ENCODE data around the gene KCNN2.

The KCNN2 gene

DNA sequence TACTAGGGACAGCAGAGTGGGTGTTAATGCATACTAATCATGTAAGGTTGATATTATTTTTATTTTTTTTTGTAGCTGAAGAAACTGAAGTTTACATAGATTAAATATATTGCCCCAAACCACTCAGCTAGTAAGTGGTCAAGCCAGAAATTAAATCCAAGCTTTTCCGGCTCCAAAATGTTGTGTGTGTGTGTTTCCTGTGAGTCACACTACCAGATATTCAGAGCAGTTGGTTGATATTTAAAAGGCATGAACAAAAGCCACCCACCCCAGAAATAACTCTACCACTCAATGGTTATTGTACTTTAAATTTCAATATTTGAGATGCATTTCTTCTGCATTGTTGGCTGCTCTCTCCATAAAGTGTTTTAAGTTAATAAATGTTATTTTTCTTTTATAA lies 29.5 kb downstream of the KCNN2 start:
- no peak overlapping the region for H3K4me3 ChIP-seq (ENCODE audit: extremely low read depth, insufficient read depth, low read length, poor library complexity, severe bottlenecking)
- H3K36me3 ChIP-seq (ENCODE audit: control insufficient read depth, insufficient read depth, low read length) = no peaks in the 10 kb centered on the region
- H3K4me1 ChIP-seq (ENCODE audit: control insufficient read depth, insufficient read depth, low read length, poor library complexity, severe bottlenecking) = no peaks in the 10 kb centered on the region
- no peak overlapping the region for H3K27ac ChIP-seq (ENCODE audit: low read depth, low read length, severe bottlenecking)
- no CpG with 5 or more reads among the region's 1 CpG for WGBS, 2 experiments (ENCODE audit: insufficient coverage in 2 of 2)
- no peaks in the 10 kb centered on the region for H3K9me3 ChIP-seq (ENCODE audit: control insufficient read depth, low read length)

GRCh38 chr5:114393159-114393558 lies 31.3 kb downstream of the KCNN2 start:
- H3K9me3 ChIP-seq (ENCODE audit: control insufficient read depth, low read length) = no peaks in the 10 kb centered on the region
- H3K4me1 ChIP-seq (ENCODE audit: control insufficient read depth, insufficient read depth, low read length, poor library complexity, severe bottlenecking) = no peaks in the 10 kb centered on the region
- no peaks in the 10 kb centered on the region for H3K36me3 ChIP-seq (ENCODE audit: control insufficient read depth, insufficient read depth, low read length)
- no peak overlapping the region for H3K27ac ChIP-seq (ENCODE audit: low read depth, low read length, severe bottlenecking)
- H3K4me3 ChIP-seq (ENCODE audit: extremely low read depth, insufficient read depth, low read length, poor library complexity, severe bottlenecking) = no peak overlapping the region
- WGBS, 2 experiments (ENCODE audit: insufficient coverage in 2 of 2) = no CpG with 5 or more reads among the region's 1 CpG

DNA sequence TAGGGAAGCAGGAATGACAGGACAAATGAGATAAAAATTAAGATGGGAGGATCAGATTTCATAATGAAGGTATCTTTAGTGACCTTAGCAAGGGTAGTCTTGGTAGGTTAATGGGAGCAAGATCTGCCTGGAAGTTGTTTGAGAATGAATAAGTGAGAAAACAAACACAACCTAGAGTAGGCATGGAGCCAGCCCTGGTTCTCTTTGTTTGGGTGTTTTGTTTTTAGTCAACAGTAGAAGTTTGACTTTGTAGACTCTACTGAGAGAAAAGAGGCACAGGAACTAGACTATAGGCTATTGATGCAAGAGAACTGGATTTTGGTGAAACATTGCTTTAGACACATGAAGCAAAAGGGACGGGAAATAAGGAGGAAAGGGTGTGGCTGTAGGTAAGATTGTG lies 40.3 kb downstream of the KCNN2 start:
- H3K27ac ChIP-seq (ENCODE audit: low read depth, low read length, severe bottlenecking) = no peak overlapping the region
- WGBS, 2 experiments (ENCODE audit: insufficient coverage in 2 of 2) = 84 to 94% methylated on average over 1 of the region's 1 CpG
- no peak overlapping the region for H3K4me3 ChIP-seq (ENCODE audit: extremely low read depth, insufficient read depth, low read length, poor library complexity, severe bottlenecking)
- H3K36me3 ChIP-seq (ENCODE audit: control insufficient read depth, insufficient read depth, low read length) = no peaks in the 10 kb centered on the region
- no peaks in the 10 kb centered on the region for H3K9me3 ChIP-seq (ENCODE audit: control insufficient read depth, low read length)
- H3K4me1 ChIP-seq (ENCODE audit: control insufficient read depth, insufficient read depth, low read length, poor library complexity, severe bottlenecking) = peaks cover 3% of the 10 kb centered on the region

DNA sequence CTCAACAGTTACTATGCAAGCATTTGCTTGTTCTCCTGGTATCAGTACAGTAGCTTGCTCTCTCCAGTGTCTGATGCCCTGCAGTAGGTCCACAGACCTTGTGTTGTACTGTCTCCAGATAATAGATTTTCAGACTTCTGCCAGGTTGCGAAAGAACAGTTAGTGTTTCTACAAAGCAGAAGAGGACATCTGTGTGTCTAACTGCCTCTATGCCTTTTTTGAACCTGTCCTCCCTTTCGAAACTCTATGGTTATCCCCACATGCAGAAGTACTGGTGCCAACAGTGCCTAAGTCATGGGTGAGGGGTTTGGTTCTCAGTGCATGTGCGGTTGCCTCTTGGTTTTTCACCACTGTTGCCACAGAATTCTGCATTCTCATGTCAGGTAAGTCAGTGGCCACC lies 45.9 kb downstream of the KCNN2 start:
- Histone ChIP-seq H3K9me3 (ENCODE audit: control insufficient read depth, low read length) (no peaks in the 10 kb centered on the region), H3K4me3 (ENCODE audit: extremely low read depth, insufficient read depth, low read length, poor library complexity, severe bottlenecking) (no peak overlapping the region), H3K4me1 (ENCODE audit: control insufficient read depth, insufficient read depth, low read length, poor library complexity, severe bottlenecking) (peaks cover 3% of the 10 kb centered on the region), H3K36me3 (ENCODE audit: control insufficient read depth, insufficient read depth, low read length) (no peaks in the 10 kb centered on the region), H3K27ac (ENCODE audit: low read depth, low read length, severe bottlenecking) (no peak overlapping the region)
- 20 to 81% methylated on average over 1 to 3 of the region's 3 CpGs for WGBS, 2 experiments (ENCODE audit: insufficient coverage in 2 of 2)

- H3K36me3 ChIP-seq (ENCODE audit: control insufficient read depth, insufficient read depth, low read length) = no peaks in the 10 kb centered on the region
These were observed 47.0 kb downstream of the KCNN2 start for GRCh38 chr5:114408847-114409246.

GRCh38 chr5:114411380-114411931 lies 49.6 kb downstream of the KCNN2 start:
- Histone ChIP-seq H3K27ac (ENCODE audit: low read depth, low read length, severe bottlenecking) (no peak overlapping the region), H3K36me3 (ENCODE audit: control insufficient read depth, insufficient read depth, low read length) (no peaks in the 10 kb centered on the region)
- 70 to 100% methylated on average over 1 to 2 of the region's 3 CpGs for WGBS, 2 experiments (ENCODE audit: insufficient coverage in 2 of 2)

More at GRCh38 chr5:114408847-114409246, 47.0 kb downstream of the KCNN2 start:
- WGBS, 2 experiments (ENCODE audit: insufficient coverage in 2 of 2) = 88 to 100% methylated on average over 1 of the region's 3 CpGs
- Histone ChIP-seq H3K9me3 (ENCODE audit: control insufficient read depth, low read length) (no peaks in the 10 kb centered on the region), H3K27ac (ENCODE audit: low read depth, low read length, severe bottlenecking) (no peak overlapping the region), H3K4me3 (ENCODE audit: extremely low read depth, insufficient read depth, low read length, poor library complexity, severe bottlenecking) (no peak overlapping the region), H3K4me1 (ENCODE audit: control insufficient read depth, insufficient read depth, low read length, poor library complexity, severe bottlenecking) (no peaks in the 10 kb centered on the region)

DNA sequence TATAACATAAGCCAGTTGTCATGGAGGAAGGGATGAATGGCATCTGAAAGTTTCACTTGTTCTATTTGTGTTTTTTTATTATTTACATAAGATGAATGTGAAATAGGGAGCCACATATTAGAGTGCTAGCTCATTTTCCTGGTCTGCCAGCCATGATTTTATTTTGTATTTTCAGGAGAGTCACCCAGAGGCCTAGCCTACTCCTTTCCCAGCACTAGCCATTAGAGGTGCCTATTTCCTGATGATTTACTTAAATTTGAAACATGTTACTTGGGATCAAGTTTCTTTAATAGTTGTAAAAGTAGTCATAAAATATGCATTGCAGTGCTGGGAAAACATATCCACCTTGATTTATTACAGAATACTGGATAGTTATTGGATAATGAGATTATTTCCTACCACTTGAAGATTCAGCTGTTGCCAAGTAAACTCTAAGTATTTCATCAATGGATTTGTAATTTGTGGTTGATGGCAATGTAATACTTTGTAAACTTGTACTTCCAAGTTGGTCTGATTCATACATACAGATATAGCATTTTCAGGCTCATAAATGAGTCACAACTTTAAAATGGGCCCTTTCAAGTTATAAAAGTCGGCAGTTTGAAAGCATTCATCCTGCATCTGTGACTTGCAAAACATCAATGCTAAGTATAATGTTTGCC lies 50.8 kb downstream of the KCNN2 start:
- Histone ChIP-seq H3K36me3 (ENCODE audit: control insufficient read depth, insufficient read depth, low read length) (no peaks in the 10 kb centered on the region), H3K4me1 (ENCODE audit: control insufficient read depth, insufficient read depth, low read length, poor library complexity, severe bottlenecking) (no peaks in the 10 kb centered on the region), H3K9me3 (ENCODE audit: control insufficient read depth, low read length) (no peaks in the 10 kb centered on the region), H3K4me3 (ENCODE audit: extremely low read depth, insufficient read depth, low read length, poor library complexity, severe bottlenecking) (no peak overlapping the region), H3K27ac (ENCODE audit: low read depth, low read length, severe bottlenecking) (no peak overlapping the region)
- WGBS, 2 experiments (ENCODE audit: insufficient coverage in 2 of 2) = no CpG with 5 or more reads among the region's 1 CpG

More at GRCh38 chr5:114411380-114411931, 49.6 kb downstream of the KCNN2 start:
- Histone ChIP-seq H3K9me3 (ENCODE audit: control insufficient read depth, low read length) (no peaks in the 10 kb centered on the region), H3K4me1 (ENCODE audit: control insufficient read depth, insufficient read depth, low read length, poor library complexity, severe bottlenecking) (no peaks in the 10 kb centered on the region), H3K4me3 (ENCODE audit: extremely low read depth, insufficient read depth, low read length, poor library complexity, severe bottlenecking) (no peak overlapping the region)

DNA sequence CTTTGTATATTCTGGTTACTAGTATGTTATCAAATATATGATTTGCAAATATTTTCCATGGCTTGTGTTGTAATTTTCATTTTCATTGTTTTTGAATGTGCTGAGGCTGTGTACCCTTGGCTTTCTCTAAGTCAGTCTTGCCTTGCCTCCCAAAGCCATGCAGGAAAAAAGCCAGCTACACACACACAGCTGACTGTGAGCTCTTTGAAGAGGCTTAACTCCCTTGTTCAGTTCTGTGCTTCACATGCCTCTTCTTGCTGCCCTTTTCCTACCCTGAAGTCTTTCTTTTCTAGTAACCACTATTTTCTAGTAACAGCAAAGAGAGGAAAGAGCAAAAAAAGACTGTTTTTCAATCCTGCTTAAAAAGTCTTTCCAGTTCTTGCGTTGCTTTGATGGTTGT lies 53.9 kb downstream of the KCNN2 start:
- no peak overlapping the region for H3K27ac ChIP-seq (ENCODE audit: low read depth, low read length, severe bottlenecking)
- no peaks in the 10 kb centered on the region for H3K36me3 ChIP-seq (ENCODE audit: control insufficient read depth, insufficient read depth, low read length)
- no peak overlapping the region for H3K4me3 ChIP-seq (ENCODE audit: extremely low read depth, insufficient read depth, low read length, poor library complexity, severe bottlenecking)
- WGBS, 2 experiments (ENCODE audit: insufficient coverage in 2 of 2) = 100% methylated on average over 1 of the region's 1 CpG
- no peaks in the 10 kb centered on the region for H3K9me3 ChIP-seq (ENCODE audit: control insufficient read depth, low read length)
- no peaks in the 10 kb centered on the region for H3K4me1 ChIP-seq (ENCODE audit: control insufficient read depth, insufficient read depth, low read length, poor library complexity, severe bottlenecking)

DNA sequence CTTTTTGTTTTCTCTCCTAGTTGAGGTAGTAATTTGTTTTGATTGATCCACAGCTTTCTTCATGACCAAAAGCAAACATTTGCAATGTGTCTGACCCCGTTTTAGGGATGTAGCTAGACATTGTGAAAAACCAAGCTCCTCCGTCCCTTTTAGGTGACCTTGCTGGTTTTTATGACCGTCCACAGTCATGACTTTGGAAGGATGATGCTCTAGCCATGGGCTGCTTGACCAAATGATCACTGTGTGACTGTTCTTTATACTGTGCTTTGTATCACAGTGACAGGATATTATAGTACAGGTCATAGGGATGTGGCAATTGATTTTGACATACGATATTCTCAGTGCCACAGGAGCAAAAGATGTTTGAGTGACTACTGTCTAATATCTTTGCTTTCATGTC lies 54.4 kb downstream of the KCNN2 start:
- Histone ChIP-seq H3K27ac (ENCODE audit: low read depth, low read length, severe bottlenecking) (no peak overlapping the region), H3K9me3 (ENCODE audit: control insufficient read depth, low read length) (no peaks in the 10 kb centered on the region), H3K36me3 (ENCODE audit: control insufficient read depth, insufficient read depth, low read length) (no peaks in the 10 kb centered on the region), H3K4me1 (ENCODE audit: control insufficient read depth, insufficient read depth, low read length, poor library complexity, severe bottlenecking) (no peaks in the 10 kb centered on the region), H3K4me3 (ENCODE audit: extremely low read depth, insufficient read depth, low read length, poor library complexity, severe bottlenecking) (no peak overlapping the region)
- 90 to 93% methylated on average over 4 of the region's 4 CpGs for WGBS, 2 experiments (ENCODE audit: insufficient coverage in 2 of 2)

GRCh38 chr5:114417519-114417918 lies 55.6 kb downstream of the KCNN2 start:
- no peak overlapping the region for H3K4me3 ChIP-seq (ENCODE audit: extremely low read depth, insufficient read depth, low read length, poor library complexity, severe bottlenecking)
- no peak overlapping the region for H3K27ac ChIP-seq (ENCODE audit: low read depth, low read length, severe bottlenecking)
- H3K9me3 ChIP-seq (ENCODE audit: control insufficient read depth, low read length) = no peaks in the 10 kb centered on the region
- H3K4me1 ChIP-seq (ENCODE audit: control insufficient read depth, insufficient read depth, low read length, poor library complexity, severe bottlenecking) = no peaks in the 10 kb centered on the region
- WGBS, 2 experiments (ENCODE audit: insufficient coverage in 2 of 2) = no CpG with 5 or more reads among the region's 2 CpGs
- no peaks in the 10 kb centered on the region for H3K36me3 ChIP-seq (ENCODE audit: control insufficient read depth, insufficient read depth, low read length)

All from mesodermal cell (in vitro differentiated cells).